GM12878 (cell line): ENCODE results near the gene AFG1L. TPM values are rescaled to one million over a fixed set of nuclear protein-coding genes. Genes with fewer than 3 reads are reported as not detected.

Source experiments
- ATAC-seq: fragments of 200-7000 bp; cut with Tn5 transposase; 3 replicates; pipeline ENCODE4 v1.9.1; 2020; ENCODE audit warnings: mild to moderate bottlenecking, moderate library complexity
- BruUV-seq: library from RNA; stranded (reverse); fragments of 400-500 nt; replicated peaks from 2 replicates; lab custom pipeline; 2021; lab: Mats Ljungman, UMichigan
- CTCF ChIA-PET: fragments of 300-600 bp; sonication (Branson Sonifier 250); formaldehyde crosslinking; extraction: SDS; loops from one replicate; lab custom pipeline; 2021; ENCODE audit warnings: inconsistent platforms; lab: Yijun Ruan, JAX
- POLR2A ChIA-PET: fragments of 350-600 bp; formaldehyde crosslinking; extraction: SDS; loops from one replicate; lab custom pipeline; 2021; ENCODE audit warnings: inconsistent platforms; lab: Charles Lee
- RAD21 ChIA-PET: fragments of 300-600 bp; sonication (Branson Sonifier 250); formaldehyde crosslinking; loops from one replicate; lab custom pipeline; 2023; ENCODE audit warnings: antibody characterized with exemption; ENCODE audit not compliant: unreplicated experiment; lab: Charles Lee
- SMC1A ChIA-PET: fragments of 300-600 bp; sonication (Branson Sonifier 250); formaldehyde crosslinking; loops from one replicate; lab custom pipeline; 2023; ENCODE audit not compliant: unreplicated experiment, uncharacterized antibody; lab: Charles Lee
- DNase-seq: peaks from one replicate; pipeline ENCODE4 v3.0.0-alpha.2; 2011; ENCODE audit warnings: low read depth, low spot score
- FAIRE-seq: peaks from 3 replicates; lab custom pipeline; 2011; peaks lifted over from hg19 to GRCh38; lab: Jason Lieb, UNC
- H2AFZ ChIP-seq: 2 replicates; pipeline ENCODE4 v1.6.0; 2011; ENCODE audit warnings: low read depth, low read length, control low read depth; ENCODE audit not compliant: control insufficient read depth
- H3K27ac ChIP-seq: 2 replicates; pipeline ENCODE4 v1.5.1; 2011; ENCODE audit warnings: control low read depth; ENCODE audit not compliant: control insufficient read depth, insufficient read depth
- H3K27me3 ChIP-seq, 2 experiments: replicated peaks in 1 of 2; 2 replicates each; pipeline versions ENCODE4 v1.6.0 to v1.6.1; 2011; ENCODE audit warnings: low read length in 1 of 2; ENCODE audit not compliant: control insufficient read depth in 2 of 2, insufficient read depth in 2 of 2
- H3K36me3 ChIP-seq, 2 experiments: 2 replicates each; pipeline ENCODE4 v1.5.1; 2011; ENCODE audit warnings: low read length in 1 of 2; ENCODE audit not compliant: control insufficient read depth in 2 of 2, insufficient read depth in 2 of 2
- H3K4me1 ChIP-seq: 2 replicates; pipeline ENCODE4 v1.6.1; 2011; ENCODE audit warnings: mild to moderate bottlenecking, low read length, moderate library complexity, mixed read lengths; ENCODE audit not compliant: control insufficient read depth, insufficient read depth
- H3K4me2 ChIP-seq: 2 replicates; pipeline ENCODE4 v1.6.0; 2011; ENCODE audit warnings: control low read depth; ENCODE audit not compliant: control insufficient read depth, insufficient read depth
- H3K4me3 ChIP-seq: fragments of 200-600 bp; sonication (generic); 2 replicates; pipeline ENCODE4 v1.5.1; 2016
- H3K79me2 ChIP-seq: 2 replicates; pipeline ENCODE4 v1.6.0; 2011; ENCODE audit warnings: low read length; ENCODE audit not compliant: control insufficient read depth, insufficient read depth
- H3K9ac ChIP-seq: 2 replicates; pipeline ENCODE4 v1.8.0; 2011; ENCODE audit warnings: low read length, control low read depth, mixed read lengths; ENCODE audit not compliant: control insufficient read depth, insufficient read depth
- H3K9me3 ChIP-seq: replicated peaks from 3 replicates; pipeline ENCODE4 v1.5.1; 2011; ENCODE audit warnings: mild to moderate bottlenecking, low read length; ENCODE audit not compliant: control insufficient read depth, insufficient read depth
- H4K20me1 ChIP-seq: 2 replicates; pipeline ENCODE4 v1.6.0; 2011; ENCODE audit not compliant: control insufficient read depth, insufficient read depth
- ATF7 ChIP-seq: fragments of 450-650 bp; IDR thresholded peaks from 2 replicates; pipeline ENCODE4 v1.6.1; 2016; ENCODE audit warnings: low read depth, mild to moderate bottlenecking
- CBX5 ChIP-seq: sonication (generic); IDR thresholded peaks from 2 replicates; pipeline ENCODE4 v1.6.1; 2016; ENCODE audit warnings: low read depth, moderate library complexity, mild to moderate bottlenecking, inconsistent platforms
- EP300 ChIP-seq, 2 experiments: fragments of 150-350 bp in 1 of 2; IDR thresholded peaks; 2 replicates each; pipeline ENCODE4 v1.6.1; 2011 to 2012; ENCODE audit warnings: low read depth in 2 of 2, low read length in 2 of 2, borderline replicate concordance in 1 of 2, improper control_type of control experiment in 1 of 2, inconsistent platforms in 1 of 2; ENCODE audit not compliant: control insufficient read depth in 1 of 2
- KLF5 ChIP-seq: fragments of 450-650 bp; IDR thresholded peaks from 2 replicates; pipeline ENCODE4 v1.6.1; 2014; ENCODE audit warnings: mild to moderate bottlenecking; ENCODE audit not compliant: partially characterized antibody
- MEF2A ChIP-seq: IDR thresholded peaks from 2 replicates; pipeline ENCODE4 v1.6.1; 2011; ENCODE audit warnings: low read depth, mild to moderate bottlenecking, low read length, moderate library complexity; ENCODE audit not compliant: insufficient read depth
- PAX5 ChIP-seq: IDR thresholded peaks from 2 replicates; pipeline ENCODE4 v1.6.1; 2011; ENCODE audit warnings: low read depth, low read length, borderline replicate concordance
- POLR2AphosphoS2 ChIP-seq: IDR thresholded peaks from 2 replicates; pipeline ENCODE4 v1.6.1; 2011; ENCODE audit warnings: low read depth, mild to moderate bottlenecking, low read length, improper control_type of control experiment, moderate library complexity
- SMC3 ChIP-seq: IDR thresholded peaks from 2 replicates; pipeline ENCODE4 v1.6.1; 2011; ENCODE audit warnings: low read length, improper control_type of control experiment, borderline replicate concordance
- STAT1 ChIP-seq: fragments of 450-650 bp; conservative IDR thresholded peaks from 2 replicates; pipeline ENCODE4 v1.6.1; 2014; ENCODE audit warnings: antibody characterized with exemption, mild to moderate bottlenecking
- TARDBP ChIP-seq: IDR thresholded peaks from 2 replicates; pipeline ENCODE4 v1.6.1; 2016; ENCODE audit warnings: borderline replicate concordance
- TCF12 ChIP-seq: IDR thresholded peaks from 2 replicates; pipeline ENCODE4 v1.6.1; 2011; ENCODE audit warnings: low read depth, mild to moderate bottlenecking, low read length
- WGBS: methylation state at CpG from one replicate; pipeline ENCODE4 v1.1.6; 2016; ENCODE audit warnings: low lambda C conversion rate; ENCODE audit not compliant: insufficient replicate concordance, insufficient coverage; ENCODE audit errors: missing lambda C conversion rate; 5-methylcytosine and 5-hydroxymethylcytosine counted together
- in situ Hi-C: fragments of 300-500 bp; cut with MboI; formaldehyde crosslinking; loops from 9 replicates; pipeline ENCODE4 v1.14.3; 2018; ENCODE audit warnings: mixed read lengths
- intact Hi-C: fragments of 100-400 bp; cut with micrococcal nuclease; formaldehyde crosslinking; loops from one replicate; pipeline ENCODE4 v1.14.2; 2022; ENCODE audit not compliant: unreplicated experiment
- polyA plus RNA-seq, 11 experiments: library from polyadenylated mRNA; depleted of rRNA in 4 of 11; unstranded in 6 of 11; stranded (reverse) in 5 of 11; fragments of >200 nt; fragmentation: Nextera tagmentation in 4 of 11; fragmentation: Illumina TruSeq in 1 of 11; extraction: Ambion mirVana in 4 of 11; extraction: Trizol in 1 of 11; gene quantifications; 1 replicate in 1 of 11; 2 replicates in 10 of 11; pipeline versions ENCODE4 v1.2.1 to v1.2.3, GENCODE V29; 2011 to 2016; ENCODE audit warnings: inconsistent platforms in 2 of 11, missing spikeins in 2 of 11, low read depth in 1 of 11
- total RNA-seq, 4 experiments: library from RNA; depleted of rRNA in 3 of 4; stranded (reverse); fragments of >200 nt in 3 of 4; fragmentation: Illumina TruSeq in 1 of 4; extraction: Trizol in 1 of 4; gene quantifications; 2 replicates each; pipeline versions ENCODE4 v1.2.1 to v1.2.3, GENCODE V29; 2013 to 2021
- TF ChIP-seq, protein P1 (sequence below): IDR thresholded peaks from 2 replicates; pipeline ENCODE4 v1.6.1; 2011; ENCODE audit warnings: borderline replicate concordance, low read depth, mild to moderate bottlenecking, moderate library complexity, mixed read lengths, low read length; ENCODE audit not compliant: insufficient read depth; ENCODE audit errors: extremely low read length
- TF ChIP-seq, protein P2 (sequence below): fragments of 450-650 bp; IDR thresholded peaks from 2 replicates; pipeline ENCODE4 v1.6.1; 2016; ENCODE audit warnings: mild to moderate bottlenecking

AFG1L gene
- total and polyA plus RNA-seq, 10 of the 15 experiments (the other 5 are each of a cell fraction or from before 2014, with no cell fraction given), result 2.3 to 9.0 (median 4.3) TPM

DNA sequence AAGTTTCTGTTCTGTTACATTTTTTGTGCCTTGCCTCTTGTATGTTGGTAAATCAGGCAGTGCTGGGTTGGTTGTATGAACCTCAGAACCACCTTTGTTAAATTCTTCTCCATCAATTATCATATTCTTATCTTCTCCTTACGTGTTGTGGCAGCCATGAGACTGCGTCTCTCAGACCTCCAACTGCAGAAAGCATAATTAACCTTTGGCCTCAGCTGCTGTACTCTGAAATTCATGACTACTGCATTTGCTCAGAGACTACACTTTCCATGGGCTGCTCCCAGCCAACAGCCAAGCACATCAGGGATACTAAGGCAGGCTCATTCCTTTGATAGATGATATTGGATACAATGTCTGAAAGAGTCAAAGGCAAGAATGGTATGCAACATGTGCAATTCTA is 18.9 kb upstream of the AFG1L start:
- Histone ChIP-seq H3K4me2 (no peak overlapping the region), H2AFZ (no peak overlapping the region), H4K20me1 (no peaks in the 10 kb centered on the region), H3K9me3 (no peaks in the 10 kb centered on the region), H3K4me1 (no peaks in the 10 kb centered on the region), H3K9ac (no peak overlapping the region), H3K27me3 (no peaks in the 10 kb centered on the region), H3K27ac (no peak overlapping the region), H3K4me3 (no peak overlapping the region), H3K79me2 (no peaks in the 10 kb centered on the region), H3K36me3 (no peaks in the 10 kb centered on the region)
- FAIRE-seq (no peak), ATAC-seq (no peak), DNase-seq (no peak)
- ChIA-PET CTCF (no interaction called here), SMC1A (no interaction called here), RAD21 (no interaction called here), POLR2A (no interaction called here)
- no TSS peak for BruUV-seq
- in situ Hi-C loops (no loop called here), intact Hi-C loops (no loop called here)
- no peak for TF ChIP-seq CBX5
- TF ChIP-seq EP300 (IDR thresholded peaks at IDR 0.05; ENCODE audit: borderline replicate concordance in 1 of 2, control insufficient read depth in 1 of 2, low read depth in 2 of 2, low read length in 2 of 2), result no peak
- TF ChIP-seq STAT1, result no peak
- TF ChIP-seq MEF2A, result no peak
- TF ChIP-seq PAX5, result no peak
- TF ChIP-seq, protein P1, sequence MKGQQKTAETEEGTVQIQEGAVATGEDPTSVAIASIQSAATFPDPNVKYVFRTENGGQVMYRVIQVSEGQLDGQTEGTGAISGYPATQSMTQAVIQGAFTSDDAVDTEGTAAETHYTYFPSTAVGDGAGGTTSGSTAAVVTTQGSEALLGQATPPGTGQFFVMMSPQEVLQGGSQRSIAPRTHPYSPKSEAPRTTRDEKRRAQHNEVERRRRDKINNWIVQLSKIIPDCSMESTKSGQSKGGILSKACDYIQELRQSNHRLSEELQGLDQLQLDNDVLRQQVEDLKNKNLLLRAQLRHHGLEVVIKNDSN, result no peak
- no peak for TF ChIP-seq SMC3
- TF ChIP-seq POLR2AphosphoS2, result no peak
- TF ChIP-seq, protein P2, sequence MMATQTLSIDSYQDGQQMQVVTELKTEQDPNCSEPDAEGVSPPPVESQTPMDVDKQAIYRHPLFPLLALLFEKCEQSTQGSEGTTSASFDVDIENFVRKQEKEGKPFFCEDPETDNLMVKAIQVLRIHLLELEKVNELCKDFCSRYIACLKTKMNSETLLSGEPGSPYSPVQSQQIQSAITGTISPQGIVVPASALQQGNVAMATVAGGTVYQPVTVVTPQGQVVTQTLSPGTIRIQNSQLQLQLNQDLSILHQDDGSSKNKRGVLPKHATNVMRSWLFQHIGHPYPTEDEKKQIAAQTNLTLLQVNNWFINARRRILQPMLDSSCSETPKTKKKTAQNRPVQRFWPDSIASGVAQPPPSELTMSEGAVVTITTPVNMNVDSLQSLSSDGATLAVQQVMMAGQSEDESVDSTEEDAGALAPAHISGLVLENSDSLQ, result no peak
- no peak for TF ChIP-seq KLF5
- no peak for TF ChIP-seq ATF7
- no peak for TF ChIP-seq TCF12
- no peak for TF ChIP-seq TARDBP
- WGBS, result 100% methylated on average over 2 of the region's 2 CpGs
